Spinal cord (tissue), 10 donors: ENCODE measurements around the gene REXO1. TPM values are rescaled to one million over a fixed set of nuclear protein-coding genes. Genes with fewer than 3 reads are reported as not detected.

Experiments used
- DNase-seq, 6 donors: peaks; one replicate each; pipeline versions ENCODE4 v3.0.0 to v3.0.0-alpha.2; 2013 to 2015; ENCODE audit warnings: low spot score in 6 of 6, low read depth in 4 of 6
- H3K27ac ChIP-seq: one replicate; pipeline ENCODE4 v1.5.1; 2013; ENCODE audit warnings: low read depth, low read length, control low read depth
- H3K27me3 ChIP-seq: one replicate; pipeline ENCODE4 v1.6.1; 2013; ENCODE audit warnings: low read length; ENCODE audit not compliant: control insufficient read depth, insufficient read depth
- H3K36me3 ChIP-seq: one replicate; pipeline ENCODE4 v1.6.1; 2013; ENCODE audit warnings: low read length; ENCODE audit not compliant: control insufficient read depth, insufficient read depth
- H3K4me1 ChIP-seq: one replicate; pipeline ENCODE4 v1.6.1; 2013; ENCODE audit warnings: low read length; ENCODE audit not compliant: control insufficient read depth, insufficient read depth
- H3K4me3 ChIP-seq: one replicate; pipeline ENCODE4 v1.5.1; 2013; ENCODE audit warnings: low read depth, low read length, control low read depth
- H3K9me3 ChIP-seq: one replicate; pipeline ENCODE4 v1.6.1; 2013; ENCODE audit warnings: low read length; ENCODE audit not compliant: control insufficient read depth, insufficient read depth
- whole genome bisulfite sequencing: methylation state at CpG from one replicate; pipeline ENCODE4 v1.1.5; 2013; ENCODE audit warnings: missing lambda C conversion rate; ENCODE audit not compliant: insufficient coverage; 5-methylcytosine and 5-hydroxymethylcytosine counted together
- polyA plus RNA-seq, 2 donors: library from polyadenylated mRNA; unstranded; fragments of 120-200 nt; gene quantifications; one replicate each; pipeline ENCODE4 v1.2.1, GENCODE V29; 2013; ENCODE audit not compliant: insufficient read length in 2 of 2
- total RNA-seq, 2 donors: library from RNA; depleted of rRNA in 1 of 2; stranded (reverse); fragments of 120-200 nt in 1 of 2; fragments of >200 nt in 1 of 2; gene quantifications; one replicate each; pipeline versions ENCODE4 v1.2.3 to v1.2.4, GENCODE V29; 2013 to 2014
- donor health status: healthy.

The REXO1 gene
- total and polyA plus RNA-seq, 4 donors = 5.7 to 41.8 (median 19.0) TPM

DNA sequence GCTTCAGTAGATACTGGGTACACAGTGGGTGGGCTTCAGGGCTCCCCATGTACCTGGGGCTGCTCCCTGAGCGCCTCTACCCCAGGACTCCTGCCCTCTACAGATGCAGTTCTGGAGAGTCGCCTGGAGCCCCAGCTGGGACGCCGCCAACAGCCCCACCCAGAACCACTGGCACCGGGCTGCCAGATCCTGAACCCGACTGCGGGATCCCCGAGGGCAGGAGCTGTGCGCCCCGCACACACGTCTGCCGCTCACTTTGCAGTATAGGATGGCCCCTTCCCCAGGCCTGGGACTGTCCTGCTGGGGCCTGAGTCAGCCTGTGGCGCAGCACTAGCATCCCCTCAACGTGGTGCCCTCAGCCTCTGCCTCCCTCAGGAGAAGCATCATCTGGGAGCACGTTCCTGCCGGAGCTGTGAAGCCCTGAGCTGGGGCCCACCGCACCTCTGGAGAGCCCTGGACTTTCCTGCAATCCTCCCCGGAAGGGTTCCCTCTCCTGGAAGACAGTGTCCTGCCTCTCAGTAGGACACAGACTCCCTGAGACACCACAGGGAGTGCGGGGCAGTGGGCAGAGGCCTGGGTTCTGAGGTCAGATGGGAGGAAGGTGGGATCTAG lies 3.7 kb downstream of the REXO1 start:
- no peaks in the 10 kb centered on the region for H3K27me3 ChIP-seq
- no peaks in the 10 kb centered on the region for H3K9me3 ChIP-seq
- peaks cover 55% of the 10 kb centered on the region for H3K4me1 ChIP-seq
- H3K36me3 ChIP-seq = peaks cover 61% of the 10 kb centered on the region
- no peak overlapping the region for H3K27ac ChIP-seq
- DNase-seq = no peak
- no peak overlapping the region for H3K4me3 ChIP-seq
- 92% methylated on average over 19 of the region's 19 CpGs for WGBS

DNA sequence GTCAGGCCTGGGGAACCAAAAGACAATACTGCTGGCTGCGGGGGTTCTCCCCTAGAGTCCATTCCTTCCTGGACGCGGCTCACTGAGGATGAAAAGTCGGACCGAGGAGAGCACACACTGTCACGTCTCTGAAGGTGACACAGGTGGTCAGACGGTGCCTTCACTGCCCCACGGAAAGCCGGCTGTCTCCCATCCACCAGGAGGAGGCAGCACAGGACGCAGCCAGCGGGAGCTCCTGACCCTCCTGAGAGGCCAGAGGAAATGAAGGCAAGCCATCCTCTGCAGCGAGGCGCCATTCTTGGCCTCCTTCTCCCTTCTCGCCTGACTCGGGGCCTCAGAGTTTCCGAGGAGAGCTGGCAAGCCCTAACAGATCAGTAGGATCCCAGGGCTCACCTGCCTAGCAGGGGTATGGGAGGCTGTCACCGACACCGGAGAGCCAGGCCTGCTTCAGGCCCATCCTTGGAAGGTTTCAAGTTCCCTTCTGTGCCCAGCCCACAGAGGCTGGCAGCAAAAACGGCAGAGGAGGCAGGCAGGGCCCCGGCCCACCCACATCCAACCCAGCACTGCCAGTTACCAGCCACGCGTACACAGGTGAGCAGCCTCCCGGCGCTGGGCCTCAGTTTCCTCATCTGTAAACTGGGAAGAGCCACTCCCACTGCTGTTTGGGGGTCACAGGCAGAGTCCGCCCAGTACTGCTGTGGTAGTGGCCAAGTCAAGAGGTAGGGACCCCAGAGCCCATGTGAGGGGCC lies 4.5 kb downstream of the REXO1 start:
- Histone ChIP-seq H3K27ac (no peak overlapping the region), H3K4me3 (no peak overlapping the region), H3K36me3 (peaks cover 68% of the 10 kb centered on the region), H3K27me3 (no peaks in the 10 kb centered on the region), H3K4me1 (peaks cover 57% of the 10 kb centered on the region), H3K9me3 (no peaks in the 10 kb centered on the region)
- no peak for DNase-seq
- WGBS = 76% methylated on average over 25 of the region's 25 CpGs

DNA sequence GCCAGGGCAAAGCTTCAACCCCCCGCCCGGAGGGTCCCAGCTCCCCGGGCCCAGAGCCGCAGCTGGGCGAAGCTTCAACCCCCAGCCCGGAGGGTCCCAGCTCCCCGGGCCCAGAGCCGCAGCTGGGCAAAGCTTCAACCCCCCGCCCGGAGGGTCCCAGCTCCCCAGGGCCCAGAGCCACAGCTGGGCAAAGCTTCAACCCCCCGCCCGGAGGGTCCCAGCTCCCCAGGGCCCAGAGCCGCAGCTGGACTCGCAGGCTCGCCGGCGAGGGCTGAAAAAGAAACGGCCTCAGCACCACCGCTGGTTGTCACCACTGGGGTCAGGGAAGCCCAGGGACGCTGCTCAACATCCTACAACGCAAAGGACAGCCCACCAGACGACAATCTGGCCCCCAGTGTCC lies 5.2 kb downstream of the REXO1 start:
- peaks cover 57% of the 10 kb centered on the region for H3K4me1 ChIP-seq

DNA sequence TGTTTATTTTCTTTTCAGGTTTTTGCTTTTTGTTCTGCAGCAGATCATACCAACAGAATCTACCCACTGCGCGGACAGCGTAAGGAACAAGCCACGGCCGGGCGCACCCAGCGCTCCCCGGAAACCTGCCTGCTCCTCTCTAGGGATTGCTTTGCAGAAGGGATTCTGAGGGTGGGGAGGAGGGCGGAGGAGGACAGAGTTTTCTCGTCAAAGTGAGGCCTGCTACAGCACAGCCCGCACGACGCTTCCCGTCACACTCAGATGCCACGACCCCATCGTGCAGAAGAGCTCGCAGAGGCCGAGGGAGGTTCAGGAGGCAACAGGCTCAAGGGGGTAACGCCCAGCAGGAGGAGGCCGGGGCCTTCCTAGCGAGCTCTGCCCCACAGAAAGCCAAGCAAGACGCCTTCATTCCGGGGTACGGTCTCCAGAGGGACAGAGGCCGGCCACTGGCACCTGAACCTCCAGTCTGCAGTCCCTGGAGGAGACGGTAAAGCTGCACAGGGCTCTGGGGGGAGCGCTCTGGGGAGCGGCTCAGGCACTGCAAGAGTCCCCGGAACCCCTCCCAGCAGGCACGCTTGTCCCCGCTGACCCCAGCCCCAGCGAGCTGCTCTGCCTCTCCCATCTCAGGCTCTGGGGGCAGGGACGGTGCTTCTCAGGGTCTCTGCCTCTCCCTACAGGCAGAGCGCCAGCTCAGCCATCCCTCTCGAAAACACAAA lies 6.9 kb downstream of the REXO1 start:
- Histone ChIP-seq H3K4me3 (no peak overlapping the region), H3K36me3 (peaks cover 87% of the 10 kb centered on the region), H3K4me1 (peaks cover 54% of the 10 kb centered on the region), H3K9me3 (no peaks in the 10 kb centered on the region), H3K27ac (no peak overlapping the region), H3K27me3 (no peaks in the 10 kb centered on the region)
- DNase-seq = no peak
- 88% methylated on average over 26 of the region's 35 CpGs for WGBS

More for the DNA sequence above, 5.2 kb downstream of the REXO1 start:
- Histone ChIP-seq H3K36me3 (peaks cover 74% of the 10 kb centered on the region), H3K4me3 (no peak overlapping the region), H3K9me3 (no peaks in the 10 kb centered on the region), H3K27ac (no peak overlapping the region), H3K27me3 (no peaks in the 10 kb centered on the region)
- DNase-seq = no peak
- 78% methylated on average over 22 of the region's 22 CpGs for WGBS

DNA sequence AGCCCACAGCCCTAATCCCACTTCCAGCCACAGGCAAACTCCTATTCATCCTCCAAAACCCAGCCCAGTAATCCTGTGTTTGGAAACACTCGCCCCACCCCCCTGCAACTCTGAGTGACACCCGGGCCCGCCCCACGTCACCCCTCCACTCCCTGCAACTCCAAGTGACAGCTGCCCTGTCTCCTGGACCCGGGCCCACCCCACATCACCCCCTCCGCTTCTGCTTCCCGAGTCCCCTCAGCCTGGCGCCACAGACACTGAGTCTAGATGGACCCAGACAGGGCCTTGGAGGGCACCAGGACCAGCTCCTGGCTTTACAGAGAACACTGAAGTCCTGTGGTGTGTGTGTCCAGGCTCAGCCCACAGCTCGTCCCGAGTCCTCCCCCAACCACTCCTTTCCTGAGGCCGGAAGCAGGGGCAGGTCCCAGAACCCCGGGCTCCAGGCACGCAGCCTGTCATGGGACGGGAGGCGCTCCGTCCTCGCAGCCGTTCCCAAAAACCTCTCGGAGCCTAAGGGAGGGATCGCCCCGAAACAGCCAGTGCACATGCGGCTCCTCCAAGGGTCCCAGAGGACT lies 7.7 kb downstream of the REXO1 start:
- no peaks in the 10 kb centered on the region for H3K9me3 ChIP-seq
- H3K36me3 ChIP-seq = peaks cover 85% of the 10 kb centered on the region
- peaks cover 47% of the 10 kb centered on the region for H3K4me1 ChIP-seq
- H3K27me3 ChIP-seq = no peaks in the 10 kb centered on the region
- no peak overlapping the region for H3K27ac ChIP-seq
- WGBS = 95% methylated on average over 20 of the region's 22 CpGs
- no peak for DNase-seq
- H3K4me3 ChIP-seq = no peak overlapping the region

DNA sequence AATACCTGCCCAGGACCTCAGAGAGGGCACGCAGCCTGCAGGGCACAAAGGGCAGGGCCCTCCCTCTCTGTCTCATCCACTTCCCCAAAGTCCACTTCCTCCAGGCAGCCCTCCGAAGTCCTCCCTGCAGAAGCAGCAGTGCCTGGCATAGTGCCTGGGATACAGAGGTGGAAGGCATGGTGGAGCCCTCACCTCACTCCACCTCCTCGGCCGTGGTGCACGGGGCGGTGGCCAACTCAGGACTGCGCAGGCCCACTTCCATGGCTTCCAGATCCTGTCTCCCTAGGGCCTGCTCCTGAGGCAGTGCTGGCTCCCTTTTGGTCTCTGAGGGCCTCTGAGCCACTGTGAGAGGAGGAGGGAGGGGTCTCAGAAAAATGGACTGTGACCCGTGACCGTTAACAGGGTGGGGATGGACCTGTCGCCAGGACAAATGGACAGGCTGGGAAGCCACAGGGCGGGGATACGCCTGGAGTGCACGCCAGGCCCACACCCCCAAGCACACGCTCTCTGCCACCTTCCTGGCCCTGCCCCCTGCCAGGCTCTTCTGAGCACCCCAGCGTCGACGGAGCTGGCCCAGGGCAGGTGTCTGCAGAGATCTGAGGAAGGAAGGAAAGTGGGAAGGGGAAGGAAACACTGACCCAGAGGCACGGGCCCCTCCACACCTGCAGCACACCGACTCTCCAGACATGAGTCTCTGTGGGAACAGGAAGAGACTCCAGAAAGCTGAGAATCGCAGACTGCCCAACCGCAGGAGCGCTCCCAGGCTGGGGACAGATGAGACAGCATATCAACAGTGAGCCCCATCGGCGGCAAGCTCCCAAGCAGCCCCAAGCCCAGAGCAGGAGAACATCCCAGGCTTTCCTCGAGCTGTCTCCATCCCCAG lies 8.4 kb downstream of the REXO1 start:
- Histone ChIP-seq H3K4me1 (peaks cover 46% of the 10 kb centered on the region), H3K27ac (no peak overlapping the region)

DNA sequence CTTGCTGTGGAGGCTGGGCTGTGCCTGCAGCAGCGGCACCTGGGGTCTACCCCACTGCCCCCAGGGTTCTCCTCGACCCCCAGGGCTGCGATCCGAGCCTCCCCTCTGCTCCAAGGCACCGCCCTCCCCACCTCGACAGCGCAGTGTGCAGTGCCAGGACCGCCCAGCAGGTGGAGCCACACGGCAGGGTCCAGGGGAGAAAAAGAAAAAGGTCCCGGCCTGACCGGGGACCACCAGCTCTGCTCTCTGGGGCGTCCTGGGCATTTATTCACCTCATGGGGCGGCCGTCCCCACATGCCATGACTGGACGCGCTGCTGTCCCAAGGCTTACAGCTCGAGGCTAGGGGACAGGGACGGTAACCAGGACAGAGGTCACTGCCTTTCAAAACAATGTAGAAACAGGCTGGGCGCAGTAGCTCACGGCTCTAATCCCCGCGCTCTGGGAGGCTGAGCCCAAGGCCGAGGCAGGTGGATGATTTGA lies 10.6 kb downstream of the REXO1 start:
- WGBS = 14% methylated on average over 19 of the region's 23 CpGs
- no peaks in the 10 kb centered on the region for H3K27me3 ChIP-seq
- peaks cover 39% of the 10 kb centered on the region for H3K4me1 ChIP-seq
- no peaks in the 10 kb centered on the region for H3K9me3 ChIP-seq
- DNase-seq = peak in 2 of 6 donors; percentile 32 to 48
- no peak overlapping the region for H3K4me3 ChIP-seq
- no peak overlapping the region for H3K27ac ChIP-seq
- H3K36me3 ChIP-seq = peaks cover 79% of the 10 kb centered on the region

More for the DNA sequence above, 8.4 kb downstream of the REXO1 start:
- 85% methylated on average over 18 of the region's 25 CpGs for WGBS
- H3K36me3 ChIP-seq = peaks cover 82% of the 10 kb centered on the region
- no peaks in the 10 kb centered on the region for H3K9me3 ChIP-seq
- no peak for DNase-seq
- no peaks in the 10 kb centered on the region for H3K27me3 ChIP-seq
- no peak overlapping the region for H3K4me3 ChIP-seq

DNA sequence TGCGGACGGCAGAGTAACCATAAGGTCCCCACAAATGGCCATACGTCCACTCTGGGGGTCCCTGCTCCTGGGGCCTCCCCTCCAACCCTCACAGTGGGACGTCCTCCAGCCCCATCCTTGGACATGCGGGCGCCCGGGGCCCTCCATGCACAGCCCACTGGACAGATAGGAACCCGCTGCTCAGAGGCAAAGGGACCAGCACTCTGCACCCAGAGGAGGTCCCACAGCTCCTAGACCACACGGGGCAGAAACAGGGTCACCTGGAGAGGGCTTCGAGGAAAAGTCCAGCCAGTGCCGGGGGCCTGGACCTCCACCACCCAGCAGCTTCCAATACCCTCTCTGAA lies 11.1 kb downstream of the REXO1 start:
- WGBS = 76% methylated on average over 11 of the region's 11 CpGs
- Histone ChIP-seq H3K27me3 (no peaks in the 10 kb centered on the region), H3K4me1 (peaks cover 35% of the 10 kb centered on the region), H3K4me3 (no peak overlapping the region), H3K36me3 (peaks cover 78% of the 10 kb centered on the region), H3K27ac (no peak overlapping the region), H3K9me3 (no peaks in the 10 kb centered on the region)
- no peak for DNase-seq
